ENCODE measurements around the gene CHST5.

DNA sequence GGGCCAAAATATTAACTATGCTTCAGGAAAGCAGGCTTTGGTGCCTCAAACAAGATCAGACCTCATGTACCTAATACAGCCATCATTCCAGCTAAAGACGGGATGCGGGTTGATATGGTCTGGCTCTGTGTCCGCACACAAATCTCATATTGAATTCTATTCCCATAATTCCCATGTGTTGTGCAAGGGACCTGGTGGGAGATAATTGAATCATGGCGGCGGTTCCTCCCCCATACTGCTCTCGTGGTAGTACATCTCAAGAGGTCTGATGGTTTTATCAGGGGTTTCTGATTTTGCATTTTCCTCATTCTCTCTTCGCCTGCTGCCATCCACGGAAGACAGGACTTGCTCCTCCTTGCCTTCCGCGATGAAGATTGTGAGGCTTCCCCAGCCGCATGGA, 21.6 kb downstream of the CHST5 start:
- TF ChIP-seq CTCF (conservative IDR thresholded peaks at IDR 0.05; ENCODE audit: low read depth, low read length), result no peak
- no peak for TF ChIP-seq EZH2 (IDR thresholded peaks at IDR 0.05; ENCODE audit: borderline replicate concordance, low read depth, low read length, poor library complexity, severe bottlenecking)
